ENCODE measurements around the gene USP7. TPM values are rescaled to one million over a fixed set of nuclear protein-coding genes. Genes with fewer than 3 reads are reported as not detected.
"Not testable (repeated sequence)": the region's sequence is repeated elsewhere in the genome, so short reads cannot be mapped to it uniquely, and the experiment has no call there.

The USP7 gene
- total RNA-seq, 2 experiments from 2014 or later: 157 to 160 TPM

GRCh38 chr16:8968054-8968453 lies 4.3 kb upstream of the USP7 start:
- DNase-seq; H3K9me3 Mint-ChIP-seq; H3K4me1 Mint-ChIP-seq; H3K27me3 Mint-ChIP-seq; POLR2A ChIA-PET; H3K27ac Mint-ChIP-seq; H3K36me3 Mint-ChIP-seq (ENCODE audit: low read depth); H3K4me3 Mint-ChIP-seq: not testable (repeated sequence)
- CTCF ChIA-PET: interaction anchor here (0.6 to 0.7 kb wide), 2 partner anchors 60 to 71 kb away, joined by 3 read pairs; no protein-coding TSS in a partner anchor

- Mint-ChIP-seq H3K27me3 (peaks cover 5% of the 10 kb centered on the region), H3K4me3 (no peak overlapping the region), H3K36me3 (ENCODE audit: low read depth) (peaks cover 3% of the 10 kb centered on the region), H3K9me3 (no peaks in the 10 kb centered on the region), H3K27ac (no peak overlapping the region), H3K4me1 (peaks cover 5% of the 10 kb centered on the region)
- ChIA-PET POLR2A (no interaction called here), CTCF (no interaction called here)
- DNase-seq: no peak
These were observed 3.6 kb upstream of the USP7 start for GRCh38 chr16:8967132-8967821.

GRCh38 chr16:8966817-8967131 lies 3.1 kb upstream of the USP7 start:
- peaks cover 8% of the 10 kb centered on the region for H3K36me3 Mint-ChIP-seq (ENCODE audit: low read depth)
- peaks cover 5% of the 10 kb centered on the region for H3K27me3 Mint-ChIP-seq
- POLR2A ChIA-PET: no interaction called here

GRCh38 chr16:8964462-8964861 lies 756 bp upstream of the USP7 start:
- DNase-seq: no peak
- Mint-ChIP-seq H3K4me3 (peak overlapping the region; percentile 59), H3K27ac (peak overlapping the region; percentile 73), H3K4me1 (peaks cover 33% of the 10 kb centered on the region), H3K36me3 (ENCODE audit: low read depth) (peaks cover 11% of the 10 kb centered on the region), H3K27me3 (peaks cover 5% of the 10 kb centered on the region), H3K9me3 (no peaks in the 10 kb centered on the region)
- ChIA-PET POLR2A (no interaction called here), CTCF (interaction anchor here (1.0 to 1.1 kb wide), 2 partner anchors 28 to 45 kb away, joined by 3 to 5 read pairs; no protein-coding TSS in a partner anchor)

More at GRCh38 chr16:8966817-8967131, 3.1 kb upstream of the USP7 start:
- CTCF ChIA-PET: interaction anchor here (1.2 kb wide), 1 partner anchor 30 kb away, joined by 3 read pairs; no protein-coding TSS in a partner anchor
- peaks cover 10% of the 10 kb centered on the region for H3K4me1 Mint-ChIP-seq
- no peak overlapping the region for H3K4me3 Mint-ChIP-seq
- DNase-seq: no peak
- no peaks in the 10 kb centered on the region for H3K9me3 Mint-ChIP-seq
- H3K27ac Mint-ChIP-seq: no peak overlapping the region

GRCh38 chr16:8963010-8963820 lies 491 bp downstream of the USP7 start:
- H3K27me3 Mint-ChIP-seq: peaks cover 5% of the 10 kb centered on the region
- ChIA-PET POLR2A (interaction anchor here (0.6 to 1.0 kb wide), 3 partner anchors 43 to 95 kb away, joined by 3 read pairs; partner anchors contain the start of gene CARHSP1), CTCF (interaction anchor here (0.6 to 1.1 kb wide), 2 partner anchors 13 to 27 kb away, joined by 3 read pairs; no protein-coding TSS in a partner anchor)
- H3K27ac Mint-ChIP-seq: peak overlapping the region; percentile 72
- peaks cover 11% of the 10 kb centered on the region for H3K36me3 Mint-ChIP-seq (ENCODE audit: low read depth)
- H3K4me1 Mint-ChIP-seq: peaks cover 46% of the 10 kb centered on the region
- peak overlapping the region; percentile 66 for H3K4me3 Mint-ChIP-seq
- no peak for DNase-seq
- no peaks in the 10 kb centered on the region for H3K9me3 Mint-ChIP-seq

- Mint-ChIP-seq H3K4me1 (peaks cover 51% of the 10 kb centered on the region), H3K4me3 (peak overlapping the region; percentile 97)
- CTCF ChIA-PET: interaction anchor here (1.5 kb wide), 1 partner anchor 14 kb away, joined by 5 read pairs; no protein-coding TSS in a partner anchor
These were observed 1.2 kb downstream of the USP7 start for GRCh38 chr16:8962393-8963009.

GRCh38 chr16:8961811-8962390 lies 1.8 kb downstream of the USP7 start:
- Mint-ChIP-seq H3K27ac (peak overlapping the region; percentile 93), H3K4me3 (peak overlapping the region; percentile 97), H3K4me1 (peaks cover 57% of the 10 kb centered on the region), H3K27me3 (peaks cover 5% of the 10 kb centered on the region), H3K36me3 (ENCODE audit: low read depth) (peaks cover 11% of the 10 kb centered on the region), H3K9me3 (no peaks in the 10 kb centered on the region)
- POLR2A ChIA-PET: no interaction called here
- no peak for DNase-seq
- CTCF ChIA-PET: interaction anchor here (1.5 kb wide), 1 partner anchor 14 kb away, joined by 5 read pairs; no protein-coding TSS in a partner anchor

More at GRCh38 chr16:8962393-8963009, 1.2 kb downstream of the USP7 start:
- Mint-ChIP-seq H3K36me3 (ENCODE audit: low read depth) (peaks cover 11% of the 10 kb centered on the region), H3K27ac (peak overlapping the region; percentile 93), H3K9me3 (no peaks in the 10 kb centered on the region), H3K27me3 (peaks cover 5% of the 10 kb centered on the region)
- POLR2A ChIA-PET: no interaction called here
- DNase-seq: peak; percentile 72

GRCh38 chr16:8960788-8961109 lies 3.0 kb downstream of the USP7 start:
- POLR2A ChIA-PET: no interaction called here
- Mint-ChIP-seq H3K4me3 (peak overlapping the region; percentile 97), H3K4me1 (peaks cover 69% of the 10 kb centered on the region)

GRCh38 chr16:8959921-8960787 lies 3.6 kb downstream of the USP7 start:
- Mint-ChIP-seq H3K4me1 (peaks cover 72% of the 10 kb centered on the region), H3K27ac (peak overlapping the region; percentile 93), H3K36me3 (ENCODE audit: low read depth) (peaks cover 11% of the 10 kb centered on the region), H3K4me3 (peak overlapping the region; percentile 97), H3K9me3 (no peaks in the 10 kb centered on the region), H3K27me3 (no peaks in the 10 kb centered on the region)
- ChIA-PET CTCF (interaction anchor here (1.0 to 1.3 kb wide), 2 partner anchors 24 to 86 kb away, joined by 3 to 4 read pairs; no protein-coding TSS in a partner anchor), POLR2A (no interaction called here)
- peak; percentile 38 for DNase-seq

More at GRCh38 chr16:8960788-8961109, 3.0 kb downstream of the USP7 start:
- CTCF ChIA-PET: interaction anchor here (1.0 to 1.3 kb wide), 2 partner anchors 24 to 87 kb away, joined by 3 to 4 read pairs; no protein-coding TSS in a partner anchor
- DNase-seq: no peak
- H3K27ac Mint-ChIP-seq: peak overlapping the region; percentile 93
- H3K27me3 Mint-ChIP-seq: no peaks in the 10 kb centered on the region
- no peaks in the 10 kb centered on the region for H3K9me3 Mint-ChIP-seq
- H3K36me3 Mint-ChIP-seq (ENCODE audit: low read depth): peaks cover 11% of the 10 kb centered on the region

- POLR2A ChIA-PET: no interaction called here
- H3K9me3 Mint-ChIP-seq: no peaks in the 10 kb centered on the region
- CTCF ChIA-PET: interaction anchor here (1.2 kb wide), 1 partner anchor 50 kb away, joined by 3 read pairs; no protein-coding TSS in a partner anchor
These were observed 5.2 kb downstream of the USP7 start for GRCh38 chr16:8958344-8959167.

GRCh38 chr16:8957509-8958157 lies 6.1 kb downstream of the USP7 start:
- POLR2A ChIA-PET: no interaction called here
- Mint-ChIP-seq H3K9me3 (no peaks in the 10 kb centered on the region), H3K27me3 (no peaks in the 10 kb centered on the region), H3K27ac (peak overlapping the region; percentile 93), H3K4me3 (peak overlapping the region; percentile 97), H3K4me1 (peaks cover 85% of the 10 kb centered on the region), H3K36me3 (ENCODE audit: low read depth) (peaks cover 13% of the 10 kb centered on the region)
- DNase-seq: no peak
- CTCF ChIA-PET: interaction anchor here (1.2 kb wide), 1 partner anchor 51 kb away, joined by 3 read pairs; no protein-coding TSS in a partner anchor

More at GRCh38 chr16:8958344-8959167, 5.2 kb downstream of the USP7 start:
- H3K4me3 Mint-ChIP-seq: peak overlapping the region; percentile 97
- peak overlapping the region; percentile 93 for H3K27ac Mint-ChIP-seq
- peaks cover 78% of the 10 kb centered on the region for H3K4me1 Mint-ChIP-seq
- peak; percentile 42 for DNase-seq
- H3K36me3 Mint-ChIP-seq (ENCODE audit: low read depth): peaks cover 11% of the 10 kb centered on the region
- no peaks in the 10 kb centered on the region for H3K27me3 Mint-ChIP-seq

All from activated CD4-positive, alpha-beta T cell treated with anti-CD3 and anti-CD28 coated beads, Interleukin-2, amount 10 ng/mL, durations not matched to agents 7 days and 5 days (primary cell).